ENCODE data around the gene ZNF407. TPM values are rescaled to one million over a fixed set of nuclear protein-coding genes. Genes with fewer than 3 reads are reported as not detected.

ZNF407 gene
- total RNA-seq, 1 donor from 2014 or later, result 23.5 TPM

DNA sequence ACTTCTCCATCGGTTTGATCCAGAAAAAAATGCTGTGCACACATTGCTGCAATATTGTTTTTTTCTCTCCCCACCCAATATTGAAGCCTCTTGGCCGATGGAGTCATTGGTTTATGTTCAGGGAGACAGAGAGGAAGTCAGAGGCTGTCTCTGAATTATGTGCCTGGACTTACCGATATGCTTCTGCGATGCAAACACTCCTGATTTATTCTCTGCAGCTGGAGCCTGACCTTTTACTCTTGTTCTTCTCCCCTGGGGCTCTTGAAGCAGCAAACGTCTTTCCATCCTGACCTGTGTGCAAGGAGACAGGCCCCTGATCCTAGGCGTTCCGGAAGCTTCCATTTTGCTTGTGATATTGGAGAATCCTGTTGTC is 511.6 kb downstream of the ZNF407 start:
- intact Hi-C loops (cut with micrococcal nuclease), result no loop called here

DNA sequence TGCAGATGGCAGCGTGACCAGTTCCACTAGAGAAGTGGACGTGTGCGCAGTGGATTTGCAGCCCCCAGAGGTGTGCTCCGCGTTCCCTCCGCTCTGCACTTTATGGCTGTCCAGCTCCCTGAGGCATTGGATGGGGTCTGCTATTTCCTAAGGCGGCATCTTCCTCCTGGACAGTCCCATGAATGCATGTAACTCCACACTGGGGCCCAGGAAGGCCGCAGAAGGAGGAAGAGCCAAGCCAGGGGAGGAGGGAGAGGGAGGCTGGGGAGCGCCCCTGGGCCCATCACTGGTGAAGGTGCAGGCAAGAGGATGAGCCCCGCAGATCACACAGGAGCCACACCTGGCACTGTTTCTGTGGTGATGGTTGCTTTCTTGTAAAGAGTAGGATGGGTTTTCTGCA is 512.1 kb downstream of the ZNF407 start:
- intact Hi-C loops (cut with micrococcal nuclease), result no loop called here

DNA sequence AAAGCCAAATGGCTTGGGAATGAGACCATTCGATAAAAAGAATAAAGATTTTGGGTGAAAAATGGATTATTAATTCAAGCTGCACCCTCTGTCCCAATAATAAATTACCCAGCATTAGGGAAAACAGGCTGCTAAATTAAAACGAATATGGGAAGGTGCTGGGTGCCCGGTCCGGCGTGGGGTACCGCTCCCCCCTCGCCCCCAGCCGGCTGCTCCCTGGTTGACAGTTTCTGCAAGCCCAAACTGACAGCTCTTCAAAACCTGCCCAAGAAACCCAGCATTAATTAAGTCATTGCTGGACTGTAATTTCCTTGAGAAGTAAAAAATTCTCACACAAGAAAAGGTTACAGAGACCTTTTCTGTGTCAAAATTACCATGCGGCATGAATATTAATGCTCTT is 512.6 kb downstream of the ZNF407 start:
- intact Hi-C loops (cut with micrococcal nuclease), result no loop called here

DNA sequence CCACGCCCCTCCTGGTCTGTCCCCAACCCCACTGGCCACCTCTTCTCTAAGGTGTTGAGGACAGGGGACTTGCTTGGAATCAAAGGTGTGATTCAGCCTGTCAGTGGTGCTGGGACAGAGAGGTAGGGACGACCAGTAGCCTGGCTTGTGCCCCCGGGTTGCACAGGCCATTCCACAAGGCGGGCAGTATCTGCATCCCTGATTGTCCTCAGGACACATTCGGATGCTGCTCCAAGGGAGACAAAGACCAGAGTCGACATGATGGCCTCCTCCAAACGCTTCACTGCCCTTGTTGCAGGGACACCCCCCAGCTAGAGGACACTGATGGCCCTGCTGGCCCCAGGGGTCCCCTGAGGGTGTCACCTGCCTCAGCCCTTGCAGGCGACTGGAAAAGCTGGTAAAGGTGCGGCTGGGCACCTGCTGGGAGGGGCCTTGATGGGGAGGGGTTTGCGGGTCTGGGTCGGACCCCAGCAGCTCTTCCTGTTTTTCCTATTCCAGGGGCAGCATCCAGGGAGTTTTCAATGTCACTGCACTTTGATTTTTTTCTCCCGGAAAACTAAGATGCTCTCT is 513.3 kb downstream of the ZNF407 start:
- intact Hi-C loops (cut with micrococcal nuclease), result no loop called here

DNA sequence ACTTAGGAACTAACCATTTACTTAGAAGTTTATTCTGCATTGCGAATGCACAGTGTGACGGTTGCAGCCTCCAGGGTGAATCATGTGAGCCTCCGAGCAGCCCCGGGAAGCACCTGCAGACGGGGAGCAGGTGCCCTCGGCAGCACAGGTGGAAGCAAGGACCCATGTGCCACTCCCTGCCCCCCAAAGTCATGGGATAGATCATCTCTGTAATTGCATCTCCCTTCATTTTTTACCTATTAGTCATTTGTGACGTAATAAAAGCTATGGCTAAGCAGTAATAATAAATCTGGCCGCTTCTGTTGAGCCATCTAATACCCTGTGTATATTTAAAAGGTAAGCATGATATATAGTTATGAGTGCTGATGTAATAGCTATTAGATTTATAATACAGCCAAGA is 514.1 kb downstream of the ZNF407 start:
- intact Hi-C loops (cut with micrococcal nuclease), result no loop called here

DNA sequence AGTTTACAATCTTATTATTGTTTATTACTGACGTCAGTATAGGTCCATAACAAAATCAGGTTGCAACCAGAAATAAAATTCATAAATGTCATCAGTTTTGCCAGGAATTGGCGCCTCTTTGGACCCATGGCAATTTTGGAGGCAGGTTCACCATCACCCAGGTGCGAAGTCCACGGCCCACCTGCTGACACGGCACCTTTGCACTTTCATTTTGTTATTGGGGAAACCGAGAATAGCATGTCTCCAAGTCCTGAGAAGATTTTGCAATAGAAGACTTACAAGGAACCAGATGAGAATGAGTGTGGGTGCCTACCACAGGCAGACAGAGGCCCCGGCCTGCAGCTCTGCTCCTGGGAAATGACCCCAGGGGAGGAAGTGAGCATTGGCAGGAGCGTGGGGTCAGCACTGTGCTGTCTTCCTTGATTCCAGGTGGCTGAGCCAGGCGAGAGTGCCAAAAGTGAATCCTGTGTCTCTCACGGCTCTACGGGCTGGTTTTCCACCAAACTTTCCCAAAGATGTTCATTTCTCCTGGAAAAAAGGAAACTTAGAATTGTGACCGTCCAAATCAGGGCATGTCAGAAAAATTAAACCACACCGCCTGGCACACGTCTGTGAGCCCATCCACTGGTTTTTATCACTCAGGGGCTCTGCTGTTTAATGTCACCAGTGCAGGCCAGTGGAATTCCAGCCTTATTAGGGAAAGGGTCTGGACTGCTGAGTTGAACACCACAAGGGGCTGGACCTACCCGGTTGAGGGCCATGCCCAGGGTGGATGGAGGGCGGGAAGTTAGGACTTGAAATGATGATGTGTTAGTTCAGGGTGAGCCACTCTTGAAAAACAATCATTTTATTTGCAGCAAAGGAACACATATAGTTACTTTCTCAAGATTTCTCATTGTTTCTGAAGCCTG is 514.8 kb downstream of the ZNF407 start:
- intact Hi-C loops (cut with micrococcal nuclease), result no loop called here

DNA sequence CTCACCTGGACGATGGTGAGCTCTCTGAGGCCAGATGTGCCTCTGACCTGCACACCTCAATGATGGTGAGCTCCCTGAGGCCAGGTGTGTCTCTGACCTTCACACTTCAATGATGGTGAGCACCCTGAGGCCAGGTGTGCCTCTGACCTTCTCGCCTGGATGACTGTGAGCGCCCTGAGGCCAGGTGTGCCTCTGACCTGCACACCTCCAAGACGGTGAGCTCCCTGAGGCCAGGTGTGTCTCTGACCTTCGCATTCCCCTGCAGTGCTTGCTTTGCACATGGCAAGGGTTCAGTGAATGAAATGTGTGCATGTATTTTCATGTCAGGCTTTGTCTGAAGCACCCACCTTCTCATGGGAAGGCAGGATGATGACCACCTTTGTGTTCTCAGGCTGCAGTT is 515.8 kb downstream of the ZNF407 start:
- intact Hi-C loops (cut with micrococcal nuclease), result no loop called here

DNA sequence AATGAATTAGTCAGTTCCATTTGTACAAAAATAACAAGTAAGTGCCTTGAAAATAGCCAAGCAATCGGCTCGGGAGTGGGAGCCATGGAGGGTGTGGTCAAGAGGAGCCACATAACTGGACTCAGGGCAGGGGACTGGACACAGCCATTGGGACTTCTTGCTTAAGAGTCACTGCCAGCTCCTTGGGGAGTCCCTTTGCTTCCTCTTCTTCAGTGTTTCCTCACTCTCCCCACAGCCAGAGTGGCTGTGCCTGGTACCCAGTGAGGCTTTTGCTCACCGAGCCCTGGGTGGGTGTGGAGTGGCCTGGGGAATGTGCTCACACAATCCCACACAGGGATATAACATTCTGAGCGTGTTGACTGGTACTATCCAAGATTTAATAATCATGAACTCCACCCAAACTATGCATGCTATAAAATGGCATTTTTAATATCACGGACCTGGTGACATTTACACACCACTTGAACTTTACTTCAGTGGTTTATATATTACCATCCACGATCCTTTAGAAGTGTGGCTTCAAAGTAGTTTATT is 516.6 kb downstream of the ZNF407 start:
- intact Hi-C loops (cut with micrococcal nuclease), result no loop called here

Other genes with a start within 250 kb of the ZNF407 start
- not detected in 2 replicates for gene DIPK1C, start 140.6 kb upstream of the ZNF407 start, total RNA-seq
- gene CNDP2, start 101.5 kb upstream of the ZNF407 start, total RNA-seq, result 151 and 162 TPM in 2 replicates
- gene CNDP1, start 63.4 kb upstream of the ZNF407 start, total RNA-seq, result 0.20 TPM in 1 of 2 replicates, not detected in the other

All from T-helper 1 cell treated with Interleukin-12 subunit alpha and Interleukin-12 subunit beta and Interleukin-4 antibody, amounts not matched to agents 30 ng/mL and 1 ng/mL, for 36 hours (primary cell).